ENCODE data around the gene SLC25A11.

The SLC25A11 gene

GRCh38 chr17:4895121-4895520 is 44.7 kb downstream of the SLC25A11 start:
- no peak for DNase-seq (ENCODE audit: low spot score)

GRCh38 chr17:4893721-4894560 is 45.9 kb downstream of the SLC25A11 start:
- DNase-seq (ENCODE audit: low spot score) = no peak

GRCh38 chr17:4893272-4893671 is 46.6 kb downstream of the SLC25A11 start:
- DNase-seq (ENCODE audit: low spot score) = no peak

- no peak for DNase-seq (ENCODE audit: low spot score)
These were observed 47.2 kb downstream of the SLC25A11 start for GRCh38 chr17:4892499-4893221.

GRCh38 chr17:4891411-4892410 is 48.1 kb downstream of the SLC25A11 start:
- DNase-seq (ENCODE audit: low spot score) = peak; percentile 46

GRCh38 chr17:4887581-4887980 is 52.3 kb downstream of the SLC25A11 start:
- no peak for DNase-seq (ENCODE audit: low spot score)

All from ecto neural progenitor cell (in vitro differentiated cells).